ENCODE measurements around the gene CEACAM1. TPM values are rescaled to one million over a fixed set of nuclear protein-coding genes. Genes with fewer than 3 reads are reported as not detected.

CEACAM1 gene
- total and polyA plus RNA-seq, 2 of the 13 experiments (the other 11 are each of a cell fraction or from before 2014, with no cell fraction given), result 13.5 to 332 TPM

GRCh38 chr19:42497492-42498168 is 30.7 kb downstream of the CEACAM1 start (continued):
- TF ChIP-seq SAP130 (CRISPR knock-in tag; IDR thresholded peaks at IDR 0.05; ENCODE audit: low read depth) (peak; percentile 72; the same call in 1 of the 2 replicates), ZNF850 (CRISPR knock-in tag; conservative IDR thresholded peaks at IDR 0.05) (no peak), ZNF530 (CRISPR knock-in tag; IDR thresholded peaks at IDR 0.05; ENCODE audit: low read depth) (no peak), ZNF589 (CRISPR knock-in tag; conservative IDR thresholded peaks at IDR 0.05) (no peak), KDM5A (IDR thresholded peaks at IDR 0.05; ENCODE audit: borderline replicate concordance, low read length) (no peak), ARID2 (CRISPR knock-in tag; IDR thresholded peaks at IDR 0.05; ENCODE audit: borderline replicate concordance) (no peak), ATM (IDR thresholded peaks at IDR 0.05; ENCODE audit: borderline replicate concordance) (no peak), ZNF816 (CRISPR knock-in tag; IDR thresholded peaks at IDR 0.05; ENCODE audit: borderline replicate concordance) (no peak), FOSL1 (CRISPR knock-in tag; IDR thresholded peaks at IDR 0.05; ENCODE audit: borderline replicate concordance) (no peak), ZSCAN29 (CRISPR knock-in tag; conservative IDR thresholded peaks at IDR 0.05) (peak; percentile 94), SOX13 (IDR thresholded peaks at IDR 0.05) (peak; percentile 83), SOX13 (CRISPR knock-in tag; conservative IDR thresholded peaks at IDR 0.05 in 1 of 2, IDR thresholded peaks at IDR 0.05 in 1 of 2) (peak in 1 of 2 experiments; percentile 97; a peak in 2 of 4 replicates), TARDBP (CRISPR knock-in tag; IDR thresholded peaks at IDR 0.05) (peak; percentile 24; the same call in 1 of the 2 replicates), ZNF251 (CRISPR knock-in tag; IDR thresholded peaks at IDR 0.05) (no peak), ZNF331 (CRISPR knock-in tag; IDR thresholded peaks at IDR 0.05) (peak; percentile 21; the same call in 1 of the 2 replicates), ZFP36L2 (CRISPR knock-in tag; IDR thresholded peaks at IDR 0.05) (no peak), SSRP1 (CRISPR knock-in tag; IDR thresholded peaks at IDR 0.05) (no peak)
- TF ChIP-seq, protein P1, sequence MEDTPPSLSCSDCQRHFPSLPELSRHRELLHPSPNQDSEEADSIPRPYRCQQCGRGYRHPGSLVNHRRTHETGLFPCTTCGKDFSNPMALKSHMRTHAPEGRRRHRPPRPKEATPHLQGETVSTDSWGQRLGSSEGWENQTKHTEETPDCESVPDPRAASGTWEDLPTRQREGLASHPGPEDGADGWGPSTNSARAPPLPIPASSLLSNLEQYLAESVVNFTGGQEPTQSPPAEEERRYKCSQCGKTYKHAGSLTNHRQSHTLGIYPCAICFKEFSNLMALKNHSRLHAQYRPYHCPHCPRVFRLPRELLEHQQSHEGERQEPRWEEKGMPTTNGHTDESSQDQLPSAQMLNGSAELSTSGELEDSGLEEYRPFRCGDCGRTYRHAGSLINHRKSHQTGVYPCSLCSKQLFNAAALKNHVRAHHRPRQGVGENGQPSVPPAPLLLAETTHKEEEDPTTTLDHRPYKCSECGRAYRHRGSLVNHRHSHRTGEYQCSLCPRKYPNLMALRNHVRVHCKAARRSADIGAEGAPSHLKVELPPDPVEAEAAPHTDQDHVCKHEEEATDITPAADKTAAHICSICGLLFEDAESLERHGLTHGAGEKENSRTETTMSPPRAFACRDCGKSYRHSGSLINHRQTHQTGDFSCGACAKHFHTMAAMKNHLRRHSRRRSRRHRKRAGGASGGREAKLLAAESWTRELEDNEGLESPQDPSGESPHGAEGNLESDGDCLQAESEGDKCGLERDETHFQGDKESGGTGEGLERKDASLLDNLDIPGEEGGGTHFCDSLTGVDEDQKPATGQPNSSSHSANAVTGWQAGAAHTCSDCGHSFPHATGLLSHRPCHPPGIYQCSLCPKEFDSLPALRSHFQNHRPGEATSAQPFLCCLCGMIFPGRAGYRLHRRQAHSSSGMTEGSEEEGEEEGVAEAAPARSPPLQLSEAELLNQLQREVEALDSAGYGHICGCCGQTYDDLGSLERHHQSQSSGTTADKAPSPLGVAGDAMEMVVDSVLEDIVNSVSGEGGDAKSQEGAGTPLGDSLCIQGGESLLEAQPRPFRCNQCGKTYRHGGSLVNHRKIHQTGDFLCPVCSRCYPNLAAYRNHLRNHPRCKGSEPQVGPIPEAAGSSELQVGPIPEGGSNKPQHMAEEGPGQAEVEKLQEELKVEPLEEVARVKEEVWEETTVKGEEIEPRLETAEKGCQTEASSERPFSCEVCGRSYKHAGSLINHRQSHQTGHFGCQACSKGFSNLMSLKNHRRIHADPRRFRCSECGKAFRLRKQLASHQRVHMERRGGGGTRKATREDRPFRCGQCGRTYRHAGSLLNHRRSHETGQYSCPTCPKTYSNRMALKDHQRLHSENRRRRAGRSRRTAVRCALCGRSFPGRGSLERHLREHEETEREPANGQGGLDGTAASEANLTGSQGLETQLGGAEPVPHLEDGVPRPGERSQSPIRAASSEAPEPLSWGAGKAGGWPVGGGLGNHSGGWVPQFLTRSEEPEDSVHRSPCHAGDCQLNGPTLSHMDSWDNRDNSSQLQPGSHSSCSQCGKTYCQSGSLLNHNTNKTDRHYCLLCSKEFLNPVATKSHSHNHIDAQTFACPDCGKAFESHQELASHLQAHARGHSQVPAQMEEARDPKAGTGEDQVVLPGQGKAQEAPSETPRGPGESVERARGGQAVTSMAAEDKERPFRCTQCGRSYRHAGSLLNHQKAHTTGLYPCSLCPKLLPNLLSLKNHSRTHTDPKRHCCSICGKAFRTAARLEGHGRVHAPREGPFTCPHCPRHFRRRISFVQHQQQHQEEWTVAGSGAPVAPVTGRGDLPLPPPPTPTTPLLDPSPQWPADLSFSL (CRISPR knock-in tag; IDR thresholded peaks at IDR 0.05), result no peak
- TF ChIP-seq, protein P2, sequence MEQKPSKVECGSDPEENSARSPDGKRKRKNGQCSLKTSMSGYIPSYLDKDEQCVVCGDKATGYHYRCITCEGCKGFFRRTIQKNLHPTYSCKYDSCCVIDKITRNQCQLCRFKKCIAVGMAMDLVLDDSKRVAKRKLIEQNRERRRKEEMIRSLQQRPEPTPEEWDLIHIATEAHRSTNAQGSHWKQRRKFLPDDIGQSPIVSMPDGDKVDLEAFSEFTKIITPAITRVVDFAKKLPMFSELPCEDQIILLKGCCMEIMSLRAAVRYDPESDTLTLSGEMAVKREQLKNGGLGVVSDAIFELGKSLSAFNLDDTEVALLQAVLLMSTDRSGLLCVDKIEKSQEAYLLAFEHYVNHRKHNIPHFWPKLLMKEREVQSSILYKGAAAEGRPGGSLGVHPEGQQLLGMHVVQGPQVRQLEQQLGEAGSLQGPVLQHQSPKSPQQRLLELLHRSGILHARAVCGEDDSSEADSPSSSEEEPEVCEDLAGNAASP (CRISPR knock-in tag; IDR thresholded peaks at IDR 0.05; ENCODE audit: borderline replicate concordance), result peak; percentile 97
- TF ChIP-seq, protein P3, sequence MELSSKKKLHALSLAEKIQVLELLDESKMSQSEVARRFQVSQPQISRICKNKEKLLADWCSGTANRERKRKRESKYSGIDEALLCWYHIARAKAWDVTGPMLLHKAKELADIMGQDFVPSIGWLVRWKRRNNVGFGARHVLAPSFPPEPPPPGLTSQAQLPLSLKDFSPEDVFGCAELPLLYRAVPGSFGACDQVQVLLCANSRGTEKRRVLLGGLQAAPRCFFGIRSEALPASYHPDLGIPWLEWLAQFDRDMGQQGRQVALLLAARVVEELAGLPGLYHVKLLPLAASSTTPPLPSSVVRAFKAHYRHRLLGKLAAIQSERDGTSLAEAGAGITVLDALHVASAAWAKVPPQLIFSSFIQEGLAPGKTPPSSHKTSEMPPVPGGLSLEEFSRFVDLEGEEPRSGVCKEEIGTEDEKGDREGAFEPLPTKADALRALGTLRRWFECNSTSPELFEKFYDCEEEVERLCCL (CRISPR knock-in tag; IDR thresholded peaks at IDR 0.05; ENCODE audit: borderline replicate concordance), result 0 out of 2 replicates have a peak, but pooled peaks have one; percentile 44

Data from HepG2 (cell line).